ENCODE results near the gene RYR2.
A peak's percentile ranks its signal among the peaks of the same experiment; 100 is the strongest.

DNA sequence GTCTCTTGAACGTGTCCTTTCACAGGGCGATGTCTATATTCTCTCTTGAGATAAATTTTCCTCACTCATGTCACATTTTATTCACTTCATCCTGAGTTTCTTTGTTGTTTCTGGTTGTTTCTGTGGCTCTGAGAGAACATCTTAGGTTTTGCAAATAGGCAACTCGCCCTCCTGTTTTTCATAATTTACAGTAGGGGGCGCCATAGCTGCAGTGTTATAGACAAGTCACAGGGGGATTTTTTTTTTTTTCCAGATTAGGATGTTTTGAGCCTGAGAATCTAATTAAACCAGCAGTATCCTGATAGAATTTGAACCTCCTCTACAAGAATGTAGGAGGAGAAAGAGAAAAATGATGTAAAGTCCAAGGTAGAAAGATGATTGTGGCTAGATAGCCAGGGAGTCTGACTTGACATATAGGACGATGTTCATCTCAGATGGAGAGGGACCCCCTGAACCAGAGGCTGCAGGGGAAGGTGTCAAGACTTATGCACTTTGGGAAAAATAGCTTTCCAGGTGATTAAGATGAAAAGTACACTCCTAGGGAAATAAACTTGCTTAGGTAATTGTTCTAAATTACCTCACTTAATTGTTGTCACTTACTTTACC is 772.4 kb downstream of the RYR2 start:
- TF ChIP-seq, protein P1, sequence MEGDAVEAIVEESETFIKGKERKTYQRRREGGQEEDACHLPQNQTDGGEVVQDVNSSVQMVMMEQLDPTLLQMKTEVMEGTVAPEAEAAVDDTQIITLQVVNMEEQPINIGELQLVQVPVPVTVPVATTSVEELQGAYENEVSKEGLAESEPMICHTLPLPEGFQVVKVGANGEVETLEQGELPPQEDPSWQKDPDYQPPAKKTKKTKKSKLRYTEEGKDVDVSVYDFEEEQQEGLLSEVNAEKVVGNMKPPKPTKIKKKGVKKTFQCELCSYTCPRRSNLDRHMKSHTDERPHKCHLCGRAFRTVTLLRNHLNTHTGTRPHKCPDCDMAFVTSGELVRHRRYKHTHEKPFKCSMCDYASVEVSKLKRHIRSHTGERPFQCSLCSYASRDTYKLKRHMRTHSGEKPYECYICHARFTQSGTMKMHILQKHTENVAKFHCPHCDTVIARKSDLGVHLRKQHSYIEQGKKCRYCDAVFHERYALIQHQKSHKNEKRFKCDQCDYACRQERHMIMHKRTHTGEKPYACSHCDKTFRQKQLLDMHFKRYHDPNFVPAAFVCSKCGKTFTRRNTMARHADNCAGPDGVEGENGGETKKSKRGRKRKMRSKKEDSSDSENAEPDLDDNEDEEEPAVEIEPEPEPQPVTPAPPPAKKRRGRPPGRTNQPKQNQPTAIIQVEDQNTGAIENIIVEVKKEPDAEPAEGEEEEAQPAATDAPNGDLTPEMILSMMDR (IDR thresholded peaks at IDR 0.05), result peak in 1 of 3 experiments; percentile 56
- no peak for TF ChIP-seq POLR2A (IDR thresholded peaks at IDR 0.05)
